OCI-LY1 (cell line): ENCODE data around the gene APCDD1.

Source experiments
- EZH2 ChIP-seq: fragments of 200-600 bp; sonication (generic), shearing (Covaris generic); IDR thresholded peaks from 2 replicates; pipeline ENCODE4 v1.8.0; 2017; ENCODE audit warnings: borderline replicate concordance, mixed run types, mild to moderate bottlenecking, antibody characterized with exemption, low read length, moderate library complexity, mixed read lengths
- TF ChIP-seq, protein P1 (sequence below): fragments of 200-600 bp; sonication (generic), shearing (Covaris generic); IDR thresholded peaks from 2 replicates; pipeline ENCODE4 v1.5.1; 2017; ENCODE audit warnings: mild to moderate bottlenecking, antibody characterized with exemption, low read length, moderate library complexity, mixed read lengths

DNA sequence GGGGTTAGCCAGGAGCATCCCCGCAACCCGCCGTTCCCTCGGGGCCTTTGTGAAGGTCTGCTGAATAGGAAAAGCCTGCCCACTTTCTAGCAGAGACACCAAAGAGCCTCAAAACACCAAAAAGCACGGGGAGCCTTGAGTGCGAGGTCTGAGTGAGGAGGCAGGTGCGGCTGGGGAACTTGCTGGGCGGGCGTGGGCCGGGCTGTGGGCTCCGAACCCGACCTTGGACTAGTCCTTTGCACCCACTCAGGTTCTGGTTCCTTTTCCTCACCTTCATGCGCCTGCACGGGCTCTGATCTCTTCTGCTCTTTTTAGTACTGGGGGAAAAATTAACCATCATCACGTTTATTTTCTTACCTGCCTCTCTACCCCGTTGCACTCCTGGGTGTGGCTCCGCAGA lies 19.9 kb downstream of the APCDD1 start:
- TF ChIP-seq, protein P1, sequence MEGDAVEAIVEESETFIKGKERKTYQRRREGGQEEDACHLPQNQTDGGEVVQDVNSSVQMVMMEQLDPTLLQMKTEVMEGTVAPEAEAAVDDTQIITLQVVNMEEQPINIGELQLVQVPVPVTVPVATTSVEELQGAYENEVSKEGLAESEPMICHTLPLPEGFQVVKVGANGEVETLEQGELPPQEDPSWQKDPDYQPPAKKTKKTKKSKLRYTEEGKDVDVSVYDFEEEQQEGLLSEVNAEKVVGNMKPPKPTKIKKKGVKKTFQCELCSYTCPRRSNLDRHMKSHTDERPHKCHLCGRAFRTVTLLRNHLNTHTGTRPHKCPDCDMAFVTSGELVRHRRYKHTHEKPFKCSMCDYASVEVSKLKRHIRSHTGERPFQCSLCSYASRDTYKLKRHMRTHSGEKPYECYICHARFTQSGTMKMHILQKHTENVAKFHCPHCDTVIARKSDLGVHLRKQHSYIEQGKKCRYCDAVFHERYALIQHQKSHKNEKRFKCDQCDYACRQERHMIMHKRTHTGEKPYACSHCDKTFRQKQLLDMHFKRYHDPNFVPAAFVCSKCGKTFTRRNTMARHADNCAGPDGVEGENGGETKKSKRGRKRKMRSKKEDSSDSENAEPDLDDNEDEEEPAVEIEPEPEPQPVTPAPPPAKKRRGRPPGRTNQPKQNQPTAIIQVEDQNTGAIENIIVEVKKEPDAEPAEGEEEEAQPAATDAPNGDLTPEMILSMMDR: no peak
- no peak for TF ChIP-seq EZH2
